Raji (cell line): ENCODE results near the gene OSBP.

ENCODE experiments used
- POLR2A ChIP-seq: IDR thresholded peaks from 2 replicates; pipeline ENCODE4 v1.6.1; 2011; ENCODE audit warnings: low read depth, low read length, control low read depth; ENCODE audit not compliant: insufficient read depth

Gene OSBP

DNA sequence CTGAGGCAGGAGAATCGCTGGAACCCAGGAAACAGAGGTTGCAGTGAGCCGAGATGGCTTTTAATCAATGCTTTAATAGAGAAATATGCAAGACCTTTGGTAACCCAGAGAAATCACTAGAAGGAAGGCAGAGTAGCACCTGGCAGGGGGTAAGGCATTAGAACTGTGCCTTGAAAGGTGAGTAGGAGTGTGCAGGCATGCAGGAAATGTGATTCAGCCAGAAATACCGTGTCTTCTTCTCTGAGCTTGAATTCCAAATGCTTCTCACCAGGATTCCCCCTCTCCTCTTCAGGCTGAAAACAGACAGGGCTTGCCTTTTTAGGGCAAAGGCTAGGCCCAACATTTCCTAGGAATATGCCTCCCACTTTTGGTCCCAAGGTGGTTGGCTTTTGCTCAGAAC lies 53.3 kb downstream of the OSBP start:
- TF ChIP-seq POLR2A: no peak

DNA sequence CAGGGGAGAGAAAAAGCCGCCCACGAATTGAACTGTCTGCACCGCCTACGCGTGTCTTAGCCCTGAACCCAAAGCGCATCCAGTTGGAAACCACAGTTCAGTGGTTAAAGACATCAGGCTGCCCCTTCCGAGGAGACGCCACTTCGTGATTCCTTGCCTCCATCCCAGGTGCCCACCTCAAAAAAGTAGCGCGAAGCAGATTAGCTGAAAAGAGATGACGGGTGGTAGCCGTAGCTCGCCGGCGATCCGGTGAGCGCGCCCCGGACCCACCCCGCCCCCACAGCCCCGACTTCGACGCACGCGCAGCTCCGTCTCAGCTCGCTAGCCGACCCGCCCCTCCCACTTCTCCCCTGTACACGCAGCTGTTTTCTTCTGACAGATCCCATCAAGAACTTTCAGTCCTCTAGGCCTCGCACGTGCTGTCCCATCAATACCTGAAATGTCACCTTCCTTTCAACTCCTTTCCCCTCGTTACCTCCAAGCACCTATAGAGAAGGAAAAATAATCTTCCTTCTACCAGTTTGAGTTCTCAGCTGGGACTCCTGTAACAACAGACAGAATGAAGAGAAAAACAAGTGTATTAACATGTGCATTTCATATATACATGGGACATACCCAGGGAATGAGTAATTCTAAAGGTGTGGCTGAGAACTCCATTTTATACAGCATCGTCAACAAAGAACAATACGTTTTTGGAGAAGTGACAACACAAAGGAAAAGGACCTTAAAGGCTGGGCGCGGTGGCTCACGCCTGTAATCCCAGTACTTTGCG lies 54.7 kb downstream of the OSBP start:
- TF ChIP-seq POLR2A: peak; percentile 69

DNA sequence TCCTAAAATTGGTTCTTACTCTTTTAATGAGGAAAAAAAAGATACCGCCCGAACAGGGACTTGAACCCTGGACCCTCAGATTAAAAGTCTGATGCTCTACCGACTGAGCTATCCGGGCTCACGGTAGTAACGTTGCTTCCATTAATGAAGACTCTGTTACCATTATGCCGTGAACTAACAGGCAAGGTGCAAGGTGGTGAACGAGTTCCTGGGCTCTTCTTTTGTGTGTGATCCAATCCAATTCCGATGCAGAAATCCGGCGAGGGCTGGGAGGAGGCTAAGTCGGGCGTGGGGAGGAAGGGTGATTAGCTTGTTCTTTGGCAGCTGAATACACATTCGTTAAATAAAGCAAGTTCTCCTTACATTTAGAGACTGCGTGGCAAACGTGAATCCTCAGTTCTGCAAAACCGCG lies 55.3 kb downstream of the OSBP start:
- peak; percentile 46; the same call in 1 of the 2 replicates for TF ChIP-seq POLR2A

DNA sequence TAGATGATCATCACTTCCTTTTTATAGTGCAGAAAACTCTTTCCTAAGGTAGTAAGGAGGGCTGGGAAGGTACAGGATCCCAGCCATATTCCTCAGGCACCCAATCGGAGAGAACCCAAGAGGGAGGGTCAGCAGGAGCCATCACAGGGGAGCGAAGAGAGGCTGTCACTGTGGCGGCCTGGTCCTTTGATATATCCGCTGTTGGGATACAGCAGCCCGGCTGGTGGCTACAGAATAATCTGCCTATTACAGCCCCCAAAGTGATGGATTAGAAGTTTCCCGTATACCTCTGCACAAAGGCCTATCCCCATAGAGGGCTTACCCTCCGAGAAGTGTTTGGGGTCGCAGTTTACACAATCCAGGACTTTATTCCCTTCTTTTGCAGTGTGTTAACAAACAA lies 55.7 kb downstream of the OSBP start:
- no peak for TF ChIP-seq POLR2A

DNA sequence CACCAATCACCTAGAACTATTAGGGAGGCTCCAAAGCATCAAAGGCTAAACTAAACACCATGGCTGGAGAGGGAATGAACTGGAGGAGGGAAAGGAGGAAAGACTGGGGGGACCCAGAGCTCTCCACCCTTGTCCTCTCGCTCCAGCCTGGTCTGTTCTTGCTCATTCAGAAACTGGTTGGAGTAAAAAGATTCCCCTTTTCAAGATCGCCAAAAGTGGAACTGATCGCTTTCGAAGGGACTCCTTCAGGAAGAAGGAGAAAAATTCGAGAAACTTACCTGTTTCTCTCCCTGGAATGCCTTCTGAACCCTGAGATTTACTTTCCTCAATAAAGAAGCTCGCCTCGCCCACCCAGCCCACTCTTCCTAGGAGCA lies 57.3 kb downstream of the OSBP start:
- no peak for TF ChIP-seq POLR2A

DNA sequence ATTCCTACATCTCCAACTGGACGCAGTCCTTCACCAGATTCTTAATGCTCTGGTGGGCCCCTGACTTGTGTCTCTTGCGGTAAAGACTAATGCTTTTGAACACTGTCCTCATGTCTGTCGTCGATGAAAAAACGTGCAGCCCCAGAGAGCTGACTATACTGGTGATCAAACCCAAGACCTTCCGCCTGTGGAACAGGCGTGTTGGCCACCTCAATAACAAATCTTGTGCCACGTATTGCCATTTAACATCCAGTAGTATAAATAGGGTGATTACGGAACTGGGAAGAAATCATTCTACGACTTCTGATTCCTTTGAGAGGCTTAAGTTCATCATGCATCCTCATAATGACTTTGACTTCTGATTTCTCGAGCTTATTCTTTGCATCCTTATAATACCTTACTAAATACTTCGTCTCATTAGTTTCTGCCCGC lies 58.6 kb downstream of the OSBP start:
- no peak for TF ChIP-seq POLR2A

DNA sequence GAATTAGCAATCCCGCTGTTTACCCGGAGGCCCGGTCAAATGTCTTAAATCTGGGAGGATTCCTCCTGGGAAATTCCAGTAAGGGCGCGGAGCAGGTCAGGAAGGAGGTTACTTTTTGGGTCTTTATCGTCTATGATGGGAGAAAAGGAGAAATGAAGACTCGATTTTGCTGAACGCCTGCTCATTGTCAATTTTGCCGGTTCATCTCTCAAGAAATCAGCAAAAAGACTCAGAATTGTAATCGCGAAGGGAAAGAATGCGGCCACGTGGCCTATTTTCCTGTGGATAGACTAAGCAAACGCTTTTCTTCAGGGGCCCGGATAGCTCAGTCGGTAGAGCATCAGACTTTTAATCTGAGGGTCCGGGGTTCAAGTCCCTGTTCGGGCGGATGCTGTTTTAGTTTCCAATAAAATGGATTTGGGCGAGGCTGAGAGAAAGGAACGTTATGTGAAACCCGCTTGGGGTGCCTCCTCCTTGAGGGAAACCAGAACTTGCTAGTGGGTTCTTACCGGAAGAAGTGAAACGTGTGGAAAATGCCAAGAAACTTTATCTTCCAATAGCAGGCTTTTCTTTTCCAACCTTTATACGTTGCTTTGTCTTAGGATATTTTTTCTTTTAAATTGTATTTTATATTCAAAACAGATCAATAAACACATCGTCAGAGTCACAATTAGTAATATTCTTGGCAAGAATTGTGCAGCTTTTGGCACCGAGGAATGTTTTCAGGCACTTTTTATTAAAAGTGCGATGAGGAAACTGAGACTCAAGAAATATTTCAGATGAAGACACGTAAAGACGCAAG lies 59.3 kb downstream of the OSBP start:
- no peak for TF ChIP-seq POLR2A

DNA sequence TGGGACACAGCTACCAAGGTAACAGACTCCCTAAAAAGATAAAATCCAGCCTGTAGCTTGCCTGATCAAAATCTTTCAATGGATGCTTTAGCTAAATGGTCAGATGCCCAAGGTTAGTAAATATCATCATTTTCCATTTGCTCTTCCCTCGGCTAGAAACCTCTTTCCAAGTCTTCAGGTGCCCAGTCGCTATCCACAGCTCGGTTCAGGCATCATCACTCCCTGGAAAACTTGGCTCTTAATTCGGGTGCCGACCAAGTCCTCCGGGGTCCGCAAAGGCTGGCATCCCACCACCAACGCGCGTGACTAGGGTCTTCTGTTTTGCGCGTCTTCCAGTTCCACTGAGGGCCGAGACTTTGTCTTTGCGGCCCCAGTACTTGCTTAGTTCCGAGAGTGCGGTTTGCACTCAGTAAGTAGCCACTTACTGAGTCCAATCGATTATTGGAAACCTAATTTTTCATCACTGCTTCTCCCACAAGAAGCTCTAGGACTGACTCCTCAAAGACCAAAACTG lies 59.9 kb downstream of the OSBP start:
- TF ChIP-seq POLR2A: no peak

DNA sequence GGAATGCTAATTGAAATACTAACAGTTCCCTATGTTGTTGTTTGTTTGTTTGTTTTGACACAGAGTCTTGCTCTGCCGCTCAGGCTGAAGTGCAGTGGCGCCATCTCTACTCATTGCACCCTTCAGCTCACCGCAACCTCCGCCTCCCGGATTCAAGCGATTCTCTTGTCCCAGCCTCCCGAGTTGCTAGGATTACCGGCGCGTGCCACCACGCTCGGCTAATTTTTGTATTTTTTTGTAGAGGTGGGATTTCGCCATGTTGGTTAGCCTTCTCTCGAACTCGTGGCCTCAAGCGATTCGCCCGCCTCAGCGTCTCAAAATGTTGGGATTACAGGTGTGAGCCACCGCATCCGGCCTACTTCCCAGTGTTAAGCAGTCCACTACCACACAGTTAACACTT lies 62.3 kb downstream of the OSBP start:
- TF ChIP-seq POLR2A: no peak

DNA sequence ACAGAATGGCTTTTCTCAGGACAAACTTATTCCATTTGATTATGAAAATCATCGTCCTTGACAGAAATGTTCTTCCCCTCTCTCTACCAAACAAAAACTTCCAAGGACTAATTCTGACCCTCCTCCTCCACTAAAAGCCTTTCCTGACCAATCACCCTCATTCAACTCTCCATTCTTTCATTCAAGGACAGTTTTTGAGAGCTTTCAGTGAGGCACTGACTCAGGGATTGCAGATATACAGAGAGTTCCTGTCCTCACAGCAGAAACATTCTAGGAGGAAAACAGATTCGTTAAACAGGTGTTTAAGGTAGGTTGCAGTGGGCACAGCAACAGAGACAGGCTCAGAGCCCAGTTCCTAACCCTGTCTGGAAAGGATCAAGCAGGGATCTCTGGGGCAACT lies 62.7 kb downstream of the OSBP start:
- TF ChIP-seq POLR2A: no peak

DNA sequence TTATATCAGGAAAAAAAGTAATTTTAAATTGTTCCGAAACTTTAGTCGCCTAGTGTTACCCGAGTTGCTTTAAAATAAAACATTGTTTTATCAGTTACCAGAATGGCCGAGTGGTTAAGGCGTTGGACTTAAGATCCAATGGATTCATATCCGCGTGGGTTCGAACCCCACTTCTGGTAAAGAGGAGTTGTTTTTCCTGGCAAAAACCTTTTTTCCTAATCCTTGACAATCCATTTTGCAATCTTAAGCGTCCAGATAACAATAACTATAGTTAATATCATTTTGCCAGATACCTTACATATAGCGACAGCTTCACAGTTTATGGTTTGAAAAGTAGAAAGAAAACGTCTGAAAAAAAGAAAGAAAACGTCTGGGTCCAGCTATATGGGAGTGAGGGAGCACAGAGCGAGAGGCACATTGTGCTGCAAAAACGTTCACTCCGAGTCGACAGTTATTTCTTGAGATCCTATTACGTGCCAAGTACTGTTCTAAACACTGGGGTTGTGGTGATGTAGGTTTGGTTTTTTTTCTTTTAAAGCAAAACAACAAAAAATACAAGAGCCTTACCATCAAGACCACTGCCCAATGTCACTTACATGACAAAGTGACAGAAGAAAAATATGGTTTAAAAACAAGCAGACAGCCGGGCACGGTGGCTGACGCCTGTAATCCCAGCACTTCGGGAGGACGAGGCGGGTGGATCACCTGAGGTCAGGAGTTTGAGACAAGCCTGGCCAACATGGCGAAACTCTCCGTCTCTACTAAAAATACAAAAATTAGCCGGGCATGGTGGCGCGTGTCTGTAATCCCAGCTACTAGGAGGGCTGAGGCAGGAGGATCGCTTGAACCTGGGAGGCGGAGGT lies 63.7 kb downstream of the OSBP start:
- TF ChIP-seq POLR2A: no peak

DNA sequence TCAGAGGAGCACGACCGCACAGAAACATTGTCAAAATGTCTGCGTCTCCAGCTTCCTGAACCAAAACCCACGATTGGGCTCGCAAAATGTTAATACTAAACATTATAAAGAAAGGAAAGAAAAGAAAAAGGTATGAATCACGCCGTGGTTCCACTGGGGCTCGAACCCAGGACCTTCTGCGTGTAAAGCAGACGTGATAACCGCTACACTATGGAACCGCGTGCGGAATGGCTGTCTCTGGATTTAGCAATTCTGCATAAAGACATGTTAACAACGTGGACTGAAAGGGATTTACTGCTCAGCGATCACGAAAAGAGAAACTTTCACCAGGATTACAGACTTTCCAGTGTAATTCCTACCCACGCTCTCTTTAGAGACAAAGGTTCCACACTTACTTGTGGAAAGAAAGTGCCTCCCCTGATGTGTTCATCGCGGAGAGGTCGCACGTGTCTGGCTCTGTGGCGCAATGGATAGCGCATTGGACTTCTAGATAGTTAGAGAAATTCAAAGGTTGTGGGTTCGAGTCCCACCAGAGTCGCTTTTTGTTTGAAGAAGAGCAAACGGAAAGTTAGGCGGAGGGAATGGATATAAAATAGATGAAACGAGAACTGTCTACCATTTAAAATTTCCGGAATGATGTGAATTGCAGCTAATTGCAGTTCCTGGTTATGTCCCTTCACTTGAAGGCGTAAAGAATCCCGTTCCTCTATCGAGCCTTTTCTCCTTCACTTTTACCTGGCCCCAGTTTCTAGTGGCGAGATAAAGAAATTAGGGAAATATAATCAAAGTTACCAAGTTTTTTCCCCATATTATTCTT lies 64.5 kb downstream of the OSBP start:
- 0 out of 2 replicates have a peak, but pooled peaks have one; percentile 21 for TF ChIP-seq POLR2A

DNA sequence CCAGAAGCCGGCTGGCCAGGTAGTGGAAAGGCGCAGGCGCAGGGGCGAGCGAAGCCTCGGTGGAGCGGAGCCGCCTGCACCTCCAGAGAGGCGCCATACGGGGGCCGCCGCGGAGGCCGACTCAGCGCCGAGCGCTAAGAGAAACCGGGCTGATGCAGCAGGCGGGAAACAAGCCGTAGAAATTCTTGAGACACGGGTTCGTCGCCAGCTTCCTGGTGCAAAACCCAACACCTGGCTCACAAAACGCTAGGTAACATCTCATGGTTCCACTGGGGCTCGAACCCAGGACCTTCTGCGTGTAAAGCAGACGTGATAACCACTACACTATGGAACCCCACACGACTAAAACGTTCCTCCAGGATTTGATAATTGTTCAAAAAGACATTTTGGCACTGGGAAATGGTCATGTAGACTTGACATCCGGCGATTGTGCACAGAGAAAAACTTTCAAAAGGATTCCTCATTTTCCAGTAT lies 65.2 kb downstream of the OSBP start:
- peak; percentile 35 for TF ChIP-seq POLR2A

DNA sequence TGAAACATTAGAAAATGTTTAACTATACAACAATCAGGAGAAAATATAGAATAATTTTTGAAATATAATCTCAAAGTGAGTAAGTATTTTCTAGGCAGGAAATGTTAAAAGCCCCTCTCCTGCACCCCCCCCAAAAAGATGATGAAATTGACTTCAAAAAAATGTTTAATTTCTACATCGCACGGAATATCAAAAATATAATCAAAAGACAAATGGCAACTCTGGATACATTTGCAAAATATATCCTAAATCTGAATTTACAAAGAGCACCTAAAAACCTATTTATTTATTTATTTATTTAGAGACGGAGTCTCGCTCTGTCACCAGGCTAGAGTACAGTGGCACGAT lies 67.3 kb downstream of the OSBP start:
- TF ChIP-seq POLR2A: no peak
